Stimulated activated CD4-positive, alpha-beta T cell treated with anti-CD3 and anti-CD28 coated beads, Interleukin-12 subunit alpha, Interleukin-12 subunit beta, amount 100 ng/mL, for 48 hours (primary cell): ENCODE data around the gene BTBD9.

Experiments used
- DNase-seq, 3 donors: peaks; one replicate each; pipeline ENCODE4 v3.0.0-alpha.2; 2020; ENCODE audit warnings: low read depth in 2 of 3, low spot score in 1 of 3

The BTBD9 gene

DNA sequence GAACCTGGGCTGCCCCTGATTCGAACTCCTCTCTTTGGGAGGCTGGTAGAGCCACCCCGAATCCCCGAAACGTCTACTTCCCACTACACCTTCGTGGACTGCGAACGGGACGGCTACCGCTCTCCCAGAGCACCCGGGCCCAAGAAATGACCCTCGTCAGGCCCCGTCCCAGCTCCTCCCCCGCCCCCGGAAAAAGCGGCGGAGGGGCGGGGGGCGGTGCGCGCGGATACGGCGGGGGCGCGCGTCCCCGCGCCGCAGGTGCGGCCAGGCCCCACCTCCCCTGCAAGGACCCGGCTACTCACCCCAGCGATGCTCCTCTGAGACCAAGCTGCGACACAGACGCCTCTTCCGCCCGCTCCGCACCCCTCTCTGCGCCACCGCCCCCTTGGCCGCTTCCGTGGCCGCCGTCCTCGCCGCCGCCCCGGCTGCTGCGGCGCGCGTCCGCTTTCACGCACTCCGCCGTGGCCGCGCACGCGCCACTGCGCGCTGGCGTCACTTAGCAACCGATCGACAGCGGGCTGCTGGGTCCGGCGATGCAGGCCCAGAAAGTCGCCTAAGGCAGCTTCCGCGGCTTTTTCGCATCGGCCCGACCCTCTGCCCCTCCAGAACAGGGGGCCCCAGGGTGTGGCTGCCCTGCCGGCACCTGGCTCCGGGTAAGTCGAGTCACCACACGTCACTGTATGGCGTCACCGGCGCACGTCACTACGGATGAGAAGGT, at the start of gene BTBD9:
Gene BTBD9, minus strand, starts transcription at position 432 of the 718 bp plus-strand sequence.
- peak; percentile 57 to 67 (median 65) for DNase-seq

DNA sequence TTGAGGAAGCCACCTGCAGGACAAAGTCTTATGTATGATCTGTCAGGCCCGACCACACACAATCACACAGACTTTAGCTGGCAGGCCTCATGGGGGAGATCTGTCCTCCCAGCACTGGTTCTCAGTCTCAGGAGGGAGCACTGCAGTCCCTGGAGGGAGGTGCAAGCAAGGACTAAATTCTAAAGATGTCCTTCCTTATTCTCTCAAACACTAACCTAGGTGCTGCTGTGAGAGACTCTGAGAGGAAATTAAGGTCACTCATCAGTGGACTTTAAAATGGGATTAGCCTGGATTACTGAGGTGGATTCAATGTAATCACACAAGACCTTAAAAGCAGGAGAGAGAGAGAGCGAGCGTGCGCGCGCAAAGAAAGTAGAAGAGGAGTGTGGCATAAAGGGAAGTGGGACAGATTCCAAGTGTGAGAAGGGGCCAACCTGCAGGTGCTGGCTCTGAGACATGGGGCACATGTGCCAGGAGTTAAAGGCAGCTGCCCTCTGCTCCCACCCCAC, 48.9 kb upstream of the BTBD9 start:
- no peak for DNase-seq

DNA sequence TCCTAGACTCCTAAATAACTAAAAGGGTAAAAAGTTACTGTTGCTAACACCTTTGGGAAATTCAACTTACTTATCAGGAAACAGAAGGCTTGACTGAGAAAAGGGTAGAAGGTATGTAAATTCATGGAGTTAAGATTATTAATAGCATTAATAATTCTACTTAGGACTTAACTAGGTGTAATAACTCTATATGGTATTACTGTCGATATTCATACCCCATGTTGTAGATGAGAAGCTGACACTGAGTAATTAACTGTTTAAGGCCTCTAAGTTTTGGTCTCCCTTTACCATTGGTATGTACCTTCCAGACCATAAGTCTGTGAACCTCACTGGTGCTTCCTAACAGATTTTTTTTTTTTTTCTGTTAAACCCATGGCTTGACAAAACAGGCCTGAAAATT, 47.8 kb upstream of the BTBD9 start:
- no peak for DNase-seq

DNA sequence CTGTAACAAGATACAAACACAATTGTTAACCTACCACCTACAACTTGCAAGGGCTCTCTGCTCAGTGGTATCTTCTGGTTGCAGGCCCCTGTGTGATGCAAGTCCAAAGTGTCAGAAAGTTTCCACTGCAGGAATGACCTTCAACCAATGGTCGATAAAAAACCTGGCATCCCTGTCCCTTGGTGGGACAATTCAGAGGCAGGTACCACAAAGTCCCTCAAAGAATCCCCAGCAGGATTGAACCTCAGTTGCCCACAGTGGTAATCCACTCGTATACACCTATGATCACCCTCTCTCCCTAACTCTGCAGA, 47.3 kb upstream of the BTBD9 start:
- no peak for DNase-seq

DNA sequence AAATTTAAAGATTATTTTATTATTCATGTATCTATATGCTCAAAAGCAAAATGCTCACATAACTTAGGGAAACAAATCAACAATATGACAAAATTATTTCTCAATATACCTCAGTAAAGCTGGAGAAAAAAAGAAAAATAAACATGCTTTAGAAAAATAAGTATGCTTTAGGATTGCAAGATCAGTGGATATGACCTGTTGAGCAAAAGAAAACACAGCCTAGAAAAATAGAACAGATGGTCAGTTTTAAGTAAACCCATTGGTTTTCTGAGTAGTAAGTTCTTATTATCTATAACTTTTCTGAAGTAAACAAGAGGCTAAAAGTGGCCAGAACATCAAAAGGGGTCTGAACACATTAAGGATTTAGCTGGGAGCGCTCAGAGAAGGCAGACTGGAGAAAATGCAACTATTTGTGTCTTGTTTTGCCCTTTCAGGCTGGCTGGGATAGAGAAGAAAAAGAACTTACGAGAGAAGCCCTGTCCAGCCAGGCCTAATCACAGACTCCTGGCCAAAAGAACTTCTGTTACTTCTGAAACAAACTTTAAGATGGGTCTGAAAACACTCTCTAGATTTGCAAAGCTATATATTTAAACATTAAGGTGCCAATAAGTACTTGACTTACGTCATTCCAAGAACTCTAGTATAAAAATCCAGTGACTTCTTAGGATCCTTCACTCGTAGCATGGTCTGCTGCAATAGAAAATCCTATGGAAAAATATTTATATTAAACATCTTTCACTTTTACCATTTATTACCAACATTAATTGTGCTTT, 46.7 kb upstream of the BTBD9 start:
- DNase-seq: no peak

DNA sequence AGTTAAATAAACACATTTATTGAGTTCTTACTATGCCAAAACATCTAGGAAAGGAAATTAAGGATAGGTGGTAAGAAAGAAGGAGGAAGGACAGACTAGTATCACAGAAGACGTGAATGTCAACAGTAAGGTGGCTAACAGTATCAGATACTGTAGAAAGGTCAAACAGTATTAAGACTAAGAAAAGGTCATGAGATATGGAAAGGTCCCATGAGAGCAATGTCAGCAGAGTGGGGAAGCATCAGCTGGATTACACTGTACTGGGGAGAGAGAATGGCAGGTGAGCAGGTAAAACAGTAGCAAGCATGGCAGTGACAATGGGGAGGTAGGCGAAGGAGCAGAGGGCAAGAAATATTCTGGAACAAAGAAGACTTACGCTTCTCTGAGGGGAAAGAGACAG, 45.2 kb upstream of the BTBD9 start:
- no peak for DNase-seq

DNA sequence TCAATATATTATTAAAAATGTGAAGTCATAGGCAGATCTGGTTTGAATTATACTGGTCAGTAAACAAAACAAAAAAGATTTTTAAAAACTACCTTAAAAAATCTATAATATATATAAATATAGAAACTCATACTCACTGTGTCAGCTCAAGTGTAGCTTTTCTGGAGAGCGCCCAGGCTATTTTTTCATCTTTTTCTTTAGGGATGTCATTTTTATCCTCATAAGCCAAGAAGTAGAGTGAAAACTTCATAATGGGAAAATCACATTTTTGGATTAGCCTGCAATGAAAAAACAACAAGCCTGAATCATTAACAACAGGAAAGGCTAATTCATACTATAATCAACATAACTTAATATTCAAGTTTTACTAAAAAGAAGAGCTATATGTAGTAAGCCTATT, 44.5 kb upstream of the BTBD9 start:
- DNase-seq: no peak

DNA sequence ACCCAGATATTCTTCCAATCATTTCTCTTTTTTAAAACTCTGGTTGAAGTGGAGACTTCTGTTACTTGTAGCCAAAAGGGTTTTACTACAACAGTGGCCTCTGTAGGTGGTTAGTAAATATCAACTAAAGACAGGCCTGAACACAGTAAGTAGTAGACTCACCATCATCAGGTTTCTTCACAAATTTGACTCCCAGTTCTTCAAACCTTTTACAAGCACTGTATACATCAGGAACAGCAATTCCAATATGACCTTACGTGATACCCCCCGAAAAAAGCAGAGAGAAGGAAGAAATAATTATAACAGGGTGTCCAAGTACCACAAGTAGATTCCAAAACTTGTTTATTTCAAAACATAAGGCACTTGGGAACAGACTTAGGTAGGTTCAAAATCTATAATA, 42.1 kb upstream of the BTBD9 start:
- DNase-seq: no peak

DNA sequence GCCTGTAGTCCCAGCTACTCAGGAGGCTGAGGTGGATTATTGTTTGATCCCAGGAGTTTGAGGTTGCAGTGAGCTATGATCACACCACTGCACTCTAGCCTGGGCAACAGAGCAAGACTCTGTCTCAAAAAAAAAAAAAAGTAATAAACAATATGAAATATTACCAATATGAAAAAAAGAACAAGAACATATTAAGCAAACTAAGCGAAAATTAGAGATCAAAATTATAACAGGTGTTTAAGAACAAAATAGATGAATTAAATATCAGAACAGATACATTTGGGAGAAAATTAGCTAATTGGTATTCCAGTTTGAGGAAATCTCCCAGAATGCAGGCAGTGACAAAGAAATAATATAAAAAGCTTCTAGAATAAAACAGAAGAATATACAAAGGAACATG, 39.9 kb upstream of the BTBD9 start:
- no peak for DNase-seq

DNA sequence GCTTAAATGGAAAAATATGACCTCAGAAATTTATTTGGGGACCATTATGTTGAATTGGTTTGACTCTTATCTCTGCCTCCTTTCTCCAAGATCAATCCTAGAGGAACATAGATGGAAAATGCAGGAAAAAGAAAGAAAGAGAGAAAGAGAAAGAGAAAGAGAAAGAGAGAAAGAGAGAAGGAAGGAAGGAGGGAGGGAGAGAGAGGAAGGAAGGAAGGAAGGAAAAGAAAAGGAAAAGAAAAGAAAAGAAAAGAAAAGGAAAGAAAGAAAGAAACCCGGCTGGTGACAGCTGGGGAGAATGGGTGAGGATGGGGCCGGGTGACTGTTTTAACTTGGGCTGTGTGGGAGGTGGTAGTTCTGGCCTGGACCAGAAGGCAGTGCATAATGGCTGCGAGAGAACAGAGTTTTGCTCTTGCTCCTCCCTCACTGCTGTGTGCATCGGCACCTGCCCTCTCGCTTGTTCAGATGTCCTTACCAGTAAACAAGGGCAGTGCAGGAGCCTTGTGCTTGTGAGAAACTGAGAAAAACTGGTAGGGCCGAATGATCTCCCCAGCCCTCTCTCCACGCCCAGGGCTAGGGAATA, 38.5 kb upstream of the BTBD9 start:
- DNase-seq: no peak

DNA sequence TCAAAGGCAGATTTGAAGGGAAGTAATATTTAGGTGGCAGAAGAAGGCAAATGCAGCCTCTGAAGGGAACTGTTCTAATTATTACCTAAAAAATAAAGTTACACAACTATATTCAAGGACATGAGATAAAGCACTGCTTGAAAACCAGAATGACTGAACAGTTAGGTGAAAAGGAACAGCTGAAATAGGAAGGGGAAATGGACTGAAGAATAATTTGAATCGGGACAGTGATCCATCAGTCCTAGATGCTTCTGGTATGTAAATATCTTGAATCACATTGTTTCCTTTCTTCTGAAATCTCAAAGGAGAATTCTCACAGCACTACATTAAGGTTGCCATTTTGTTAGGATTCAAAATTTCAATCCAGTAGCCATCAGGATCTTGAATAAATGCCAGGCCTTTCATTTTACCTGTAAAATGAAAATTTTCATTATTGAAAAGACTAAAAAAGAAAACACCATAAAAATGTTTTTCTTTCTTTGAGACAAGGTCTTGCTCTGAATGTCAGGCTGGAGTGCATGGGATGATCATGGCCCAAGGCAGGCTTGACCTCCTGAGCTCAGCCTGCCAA, 37.3 kb upstream of the BTBD9 start:
- no peak for DNase-seq

DNA sequence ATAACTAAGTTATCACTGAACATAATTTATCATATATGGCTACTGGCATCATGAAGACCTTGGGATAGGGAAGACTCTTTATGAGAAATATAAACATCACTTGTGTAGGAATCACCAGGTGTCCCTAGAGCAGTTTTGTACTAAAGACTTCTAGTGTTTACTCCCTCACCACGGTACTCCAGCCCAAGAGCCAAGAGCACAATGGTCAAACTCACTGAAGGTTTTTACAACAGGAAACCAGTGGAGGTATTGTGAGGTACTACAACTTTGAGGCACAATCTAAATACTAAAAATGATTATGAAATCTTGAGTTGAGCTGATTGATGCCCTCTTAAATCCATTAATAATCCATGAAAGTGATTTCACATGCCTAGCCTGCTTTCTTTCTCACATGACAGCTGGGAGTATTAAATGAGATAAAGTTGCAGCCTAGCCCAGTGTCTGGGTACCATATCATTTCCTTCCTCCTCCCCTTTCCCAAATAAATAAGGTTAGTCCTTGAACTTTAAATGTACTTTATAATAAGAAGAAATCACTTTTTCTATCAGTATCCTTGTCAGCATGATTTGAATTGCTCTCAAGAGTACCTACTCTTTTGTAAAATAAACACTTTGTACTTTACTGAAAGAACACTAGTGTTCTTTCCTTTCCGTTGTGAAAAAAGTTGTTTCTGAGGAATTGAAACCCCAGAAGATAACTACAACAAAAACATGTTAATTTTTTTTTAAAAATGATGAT, 36.7 kb upstream of the BTBD9 start:
- DNase-seq: no peak

DNA sequence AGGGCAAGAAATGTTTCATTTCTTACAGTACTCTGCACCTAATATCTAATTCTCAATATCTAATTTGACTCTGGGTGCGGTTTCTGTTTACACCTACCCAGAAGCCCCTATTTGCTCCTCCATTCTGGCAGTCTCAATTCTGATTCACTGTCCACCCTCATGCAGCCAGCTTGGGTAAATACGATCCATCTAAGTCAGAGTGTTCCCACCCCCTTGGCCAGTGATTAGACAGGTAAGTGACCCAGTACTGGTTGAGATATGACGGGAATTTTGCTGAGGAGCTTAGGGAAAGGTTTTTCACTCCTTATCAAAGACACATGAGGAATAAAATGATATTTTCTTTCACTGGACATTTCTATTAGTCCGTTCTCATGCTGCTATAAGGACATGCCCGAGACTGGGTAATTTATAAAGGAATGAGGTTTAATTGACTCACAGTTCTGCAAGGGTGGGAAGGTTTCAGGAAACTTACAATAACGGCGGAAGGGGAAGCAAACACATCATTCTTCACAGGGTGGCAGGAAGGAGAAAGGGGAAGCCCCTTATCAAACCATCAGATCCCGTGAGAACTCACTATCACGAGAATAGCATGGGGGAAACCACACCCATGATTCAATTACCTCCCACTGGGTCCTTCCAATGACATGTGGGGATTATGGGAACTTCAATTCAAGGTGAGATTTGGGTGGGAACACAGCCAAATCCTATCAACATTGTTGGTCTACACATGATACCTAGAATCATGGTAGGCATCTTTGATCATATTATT, 33.9 kb upstream of the BTBD9 start:
- peak in 2 of 3 donors; percentile 12 to 22 for DNase-seq

DNA sequence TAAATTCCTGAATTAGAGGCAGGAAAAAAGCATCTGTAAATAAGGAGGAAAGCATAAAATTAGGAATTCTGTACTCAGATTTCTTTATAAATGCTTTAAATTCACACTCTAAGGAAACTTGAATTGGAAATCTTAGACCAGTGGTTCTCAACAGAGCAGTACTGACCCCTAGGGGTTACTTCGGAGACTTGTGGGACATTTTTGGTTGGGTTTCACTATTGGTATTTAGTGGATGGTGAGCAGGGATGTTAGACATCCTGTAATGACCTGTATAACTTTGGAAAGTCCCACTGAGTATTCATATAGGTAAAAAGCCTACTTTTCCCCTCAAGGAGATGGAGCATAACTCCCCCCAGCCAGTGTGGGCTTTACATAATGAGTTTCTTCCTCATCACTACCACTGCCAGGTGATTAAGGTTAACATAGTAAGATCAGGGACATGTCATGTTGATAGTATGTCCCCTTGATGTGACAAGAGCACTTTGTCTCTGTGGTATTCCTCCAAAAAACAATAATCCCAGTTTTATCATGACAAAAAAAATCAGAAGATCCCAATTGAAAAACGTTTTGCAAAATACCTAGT, 32.2 kb upstream of the BTBD9 start:
- peak in 1 of 3 donors; percentile 0 for DNase-seq

DNA sequence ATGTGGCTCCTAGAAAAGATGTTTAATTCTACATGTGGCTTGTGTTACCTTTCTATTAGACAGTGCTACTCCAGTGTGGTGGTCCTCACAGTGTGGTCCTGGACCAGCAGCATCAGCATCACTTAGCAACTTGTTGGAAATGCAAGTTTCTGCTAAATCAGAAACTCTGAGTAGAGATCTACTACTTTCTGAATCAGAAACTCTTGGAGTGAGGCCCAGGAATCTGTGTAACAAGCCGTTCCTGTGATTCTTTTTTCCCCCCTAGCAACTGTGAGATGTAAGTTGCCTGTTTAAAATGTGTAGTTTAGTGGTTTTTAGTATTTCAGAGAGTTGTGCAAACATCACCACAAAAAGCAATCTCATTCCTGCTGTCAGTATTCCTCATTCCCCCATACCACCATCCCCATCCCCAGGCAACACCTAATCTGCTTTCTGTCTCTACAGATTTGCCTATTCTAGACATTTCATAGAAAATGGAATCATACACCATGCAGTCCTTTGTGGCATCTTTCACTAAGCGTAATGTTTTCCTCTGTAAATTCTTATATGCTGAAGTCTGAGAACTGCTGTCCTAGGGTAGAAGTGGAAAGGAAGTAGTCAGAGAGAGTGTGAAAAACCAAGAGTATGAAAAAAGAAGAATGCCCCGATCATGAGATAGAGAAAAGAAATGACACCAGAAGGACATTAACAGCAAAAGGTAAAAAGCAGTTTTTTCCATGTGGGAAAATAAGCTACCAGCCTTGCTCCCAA, 18.9 kb upstream of the BTBD9 start:
- DNase-seq: no peak

DNA sequence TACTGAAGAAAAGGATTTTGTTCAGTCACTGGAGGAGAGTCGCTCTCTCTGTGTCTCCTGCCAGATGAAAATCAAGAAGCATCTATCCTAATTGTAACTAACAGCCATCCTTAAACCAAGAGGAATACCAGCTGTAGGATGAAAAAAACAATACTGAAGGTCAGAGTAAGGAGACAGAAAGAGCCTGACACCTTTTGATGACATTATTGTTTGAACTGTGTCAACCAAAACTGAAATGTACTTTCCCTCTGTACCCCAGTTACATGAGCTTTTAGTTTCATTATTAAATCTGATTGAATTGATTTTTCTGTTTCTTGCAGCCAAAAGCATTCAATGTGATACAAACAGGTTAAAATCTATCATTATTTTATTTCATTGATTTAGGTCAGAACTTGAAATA, 17.2 kb upstream of the BTBD9 start:
- DNase-seq: no peak

DNA sequence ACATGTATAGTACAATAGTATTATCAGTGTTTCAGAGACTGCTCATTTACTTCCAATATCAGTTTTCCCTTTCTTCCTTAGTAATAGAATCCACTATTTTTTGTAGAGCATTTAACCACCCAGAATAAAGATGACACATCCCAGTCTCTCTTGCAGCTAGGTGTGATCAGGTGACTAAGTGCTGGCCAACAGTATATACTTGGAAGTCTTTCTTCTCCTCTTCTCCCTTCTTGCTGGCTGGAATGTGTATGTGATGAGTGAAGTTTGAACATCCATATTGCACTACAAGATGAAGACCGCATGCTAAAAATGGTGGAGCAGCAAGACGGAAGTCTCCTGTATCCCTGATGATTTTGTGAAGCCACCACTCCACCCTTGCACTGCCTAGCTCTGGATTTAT, 14.5 kb upstream of the BTBD9 start:
- DNase-seq: no peak

DNA sequence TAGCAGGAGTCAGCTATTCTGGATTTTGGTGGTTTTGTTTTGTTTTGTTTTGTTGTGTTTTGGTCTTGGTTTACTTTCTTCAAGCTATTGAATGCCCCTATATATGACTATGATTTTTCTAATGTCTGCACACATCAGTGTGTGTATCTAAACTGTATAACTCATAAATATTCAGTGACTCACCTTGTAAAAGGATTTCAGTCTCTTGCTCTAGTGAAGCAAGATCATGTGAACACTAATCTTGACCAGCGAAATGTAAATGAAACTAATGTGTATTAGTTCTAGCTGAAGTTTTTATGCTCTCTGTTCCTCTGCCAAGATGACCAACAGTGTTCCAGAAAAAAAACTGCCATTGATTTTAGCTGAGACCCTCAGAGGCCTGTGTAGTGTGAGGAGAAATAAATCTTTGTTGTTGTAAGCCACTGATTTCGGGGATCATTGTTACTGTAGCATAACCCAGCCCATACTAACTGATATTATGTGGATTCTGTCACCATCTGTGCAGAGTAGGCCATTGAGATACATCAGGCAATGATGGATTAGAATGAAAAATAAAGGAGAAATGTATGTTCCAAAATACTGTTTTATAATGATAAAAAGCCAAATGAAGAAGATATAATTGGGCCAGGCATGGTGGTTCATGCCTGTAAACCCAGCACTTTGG, 11.5 kb upstream of the BTBD9 start:
- no peak for DNase-seq

DNA sequence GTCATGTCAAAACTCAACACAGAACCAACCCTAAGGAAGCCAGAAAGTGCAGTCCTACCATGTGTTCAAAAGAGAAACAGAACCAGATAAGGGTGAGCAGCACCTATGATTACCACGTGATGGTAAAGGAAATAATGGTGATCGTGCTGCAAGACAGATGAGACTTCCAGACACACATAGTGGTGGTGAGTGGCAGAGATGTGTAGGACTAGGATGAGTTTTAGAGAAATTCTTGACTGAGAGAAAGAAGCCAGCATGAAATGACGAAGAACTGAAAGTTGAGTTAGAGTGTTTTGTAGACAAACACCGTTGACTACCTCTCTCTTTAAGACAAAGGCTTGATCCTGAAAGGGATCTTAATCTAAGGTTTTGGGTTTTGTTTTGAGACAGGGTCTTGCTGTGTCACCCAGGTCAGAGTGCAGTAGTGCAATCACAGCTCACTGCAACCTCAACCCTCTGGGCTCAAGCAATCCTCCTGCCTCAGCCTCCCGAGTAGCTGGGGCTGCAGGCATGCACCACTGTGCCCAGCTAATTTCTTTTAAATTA, 10.6 kb upstream of the BTBD9 start:
- DNase-seq: no peak
